ENCODE measurements around the gene MIP.
A peak's percentile ranks its signal among the peaks of the same experiment; 100 is the strongest.

Gene MIP

GRCh38 chr12:56474389-56474788, 19.9 kb upstream of the MIP start:
- Histone ChIP-seq H3K56ac (ENCODE audit: low read length) (no peak overlapping the region), H3K23ac (ENCODE audit: low read length) (no peak overlapping the region), H2BK15ac (replicated peaks; ENCODE audit: low read depth) (no peak overlapping the region), H2BK120ac (ENCODE audit: low read depth, low read length) (no peak overlapping the region), H3K27me3 (ENCODE audit: insufficient read depth, low read length, poor library complexity) (no peaks in the 10 kb centered on the region), H3K79me1 (ENCODE audit: low read length) (peaks cover 7% of the 10 kb centered on the region), H3K36me3 (ENCODE audit: control insufficient read depth, insufficient read depth, low read length) (no peaks in the 10 kb centered on the region), H3K4me1 (ENCODE audit: control insufficient read depth, low read depth, low read length) (peaks cover 2% of the 10 kb centered on the region), H3K4me3 (ENCODE audit: low read length) (no peak overlapping the region), H2AK5ac (ENCODE audit: low read length) (no peak overlapping the region), H3K18ac (ENCODE audit: low read length) (no peak overlapping the region), H2BK5ac (ENCODE audit: low read length) (no peak overlapping the region), H3K27ac (ENCODE audit: low read depth, low read length) (no peak overlapping the region), H4K5ac (ENCODE audit: low read length) (no peak overlapping the region), H3K4ac (ENCODE audit: low read depth, low read length) (no peak overlapping the region), H3K9ac (ENCODE audit: low read length) (no peak overlapping the region), H3K79me2 (ENCODE audit: control insufficient read depth, insufficient read depth, low read length) (peaks cover 5% of the 10 kb centered on the region), H4K8ac (ENCODE audit: low read depth, low read length) (no peak overlapping the region), H3K4me2 (ENCODE audit: low read length) (no peak overlapping the region)
- no CpG with 5 or more reads among the region's 9 CpGs for WGBS (ENCODE audit: extremely low coverage, insufficient coverage, low lambda C conversion rate)
- no peak for DNase-seq

GRCh38 chr12:56469007-56469930, 14.8 kb upstream of the MIP start:
- H4K5ac ChIP-seq (ENCODE audit: low read length): peak overlapping the region; percentile 94
- peak overlapping the region; percentile 94 for H3K4me2 ChIP-seq (ENCODE audit: low read length)
- no CpG with 5 or more reads among the region's 19 CpGs for WGBS (ENCODE audit: extremely low coverage, insufficient coverage, low lambda C conversion rate)
- peak overlapping the region; percentile 91 for H3K56ac ChIP-seq (ENCODE audit: low read length)
- H4K8ac ChIP-seq (ENCODE audit: low read depth, low read length): peak overlapping the region; percentile 95
- peak overlapping the region; percentile 50 for H3K23ac ChIP-seq (ENCODE audit: low read length)
- H3K27ac ChIP-seq (ENCODE audit: low read depth, low read length): no peak overlapping the region
- H2BK120ac ChIP-seq (ENCODE audit: low read depth, low read length): no peak overlapping the region
- no peaks in the 10 kb centered on the region for H3K36me3 ChIP-seq (ENCODE audit: control insufficient read depth, insufficient read depth, low read length)
- no peak overlapping the region for H2BK15ac ChIP-seq (replicated peaks; ENCODE audit: low read depth)
- peaks cover 13% of the 10 kb centered on the region for H3K79me2 ChIP-seq (ENCODE audit: control insufficient read depth, insufficient read depth, low read length)
- H3K4me3 ChIP-seq (ENCODE audit: low read length): peak overlapping the region; percentile 88
- H3K18ac ChIP-seq (ENCODE audit: low read length): peak overlapping the region; percentile 71
- peaks cover 5% of the 10 kb centered on the region for H3K4me1 ChIP-seq (ENCODE audit: control insufficient read depth, low read depth, low read length)
- no peak for DNase-seq
- no peaks in the 10 kb centered on the region for H3K27me3 ChIP-seq (ENCODE audit: insufficient read depth, low read length, poor library complexity)
- peak overlapping the region; percentile 89 for H2AK5ac ChIP-seq (ENCODE audit: low read length)
- H3K9ac ChIP-seq (ENCODE audit: low read length): peak overlapping the region; percentile 97
- H3K4ac ChIP-seq (ENCODE audit: low read depth, low read length): peak overlapping the region; percentile 98
- H2BK5ac ChIP-seq (ENCODE audit: low read length): no peak overlapping the region
- H3K79me1 ChIP-seq (ENCODE audit: low read length): peaks cover 13% of the 10 kb centered on the region

GRCh38 chr12:56468216-56469006, 14.0 kb upstream of the MIP start, which contains the start of gene SPRYD4:
Gene SPRYD4, plus strand, starts transcription at chr12:56468578. Its CDS starts 14 bp downstream, at chr12:56468592.
- H2BK5ac ChIP-seq (ENCODE audit: low read length): peak within 1 kb of the TSS; percentile 59
- H3K36me3 ChIP-seq (ENCODE audit: control insufficient read depth, insufficient read depth, low read length): no peaks in the 10 kb centered on the region
- H4K5ac ChIP-seq (ENCODE audit: low read length): peak within 1 kb of the TSS; percentile 94
- H3K27me3 ChIP-seq (ENCODE audit: insufficient read depth, low read length, poor library complexity): no peaks in the 10 kb centered on the region
- no peak within 1 kb of the TSS for H2BK120ac ChIP-seq (ENCODE audit: low read depth, low read length)
- H3K4me1 ChIP-seq (ENCODE audit: control insufficient read depth, low read depth, low read length): peaks cover 5% of the 10 kb centered on the region
- H3K4me2 ChIP-seq (ENCODE audit: low read length): peak within 1 kb of the TSS; percentile 94
- peak within 1 kb of the TSS; percentile 88 for H3K4me3 ChIP-seq (ENCODE audit: low read length)
- peaks cover 13% of the 10 kb centered on the region for H3K79me2 ChIP-seq (ENCODE audit: control insufficient read depth, insufficient read depth, low read length)
- H3K18ac ChIP-seq (ENCODE audit: low read length): peak within 1 kb of the TSS; percentile 71
- no CpG with 5 or more reads among the region's 43 CpGs for WGBS (ENCODE audit: extremely low coverage, insufficient coverage, low lambda C conversion rate)
- H2AK5ac ChIP-seq (ENCODE audit: low read length): peak within 1 kb of the TSS; percentile 89
- peak within 1 kb of the TSS; percentile 98 for H3K4ac ChIP-seq (ENCODE audit: low read depth, low read length)
- H3K23ac ChIP-seq (ENCODE audit: low read length): peak within 1 kb of the TSS; percentile 50
- peak within 1 kb of the TSS; percentile 56 for H3K27ac ChIP-seq (ENCODE audit: low read depth, low read length)
- peaks cover 13% of the 10 kb centered on the region for H3K79me1 ChIP-seq (ENCODE audit: low read length)
- no peak within 1 kb of the TSS for H2BK15ac ChIP-seq (replicated peaks; ENCODE audit: low read depth)
- peak within 1 kb of the TSS; percentile 91 for H3K56ac ChIP-seq (ENCODE audit: low read length)
- H4K8ac ChIP-seq (ENCODE audit: low read depth, low read length): peak within 1 kb of the TSS; percentile 95
- DNase-seq: peak; percentile 95
- peak within 1 kb of the TSS; percentile 97 for H3K9ac ChIP-seq (ENCODE audit: low read length)

- Histone ChIP-seq H3K79me2 (ENCODE audit: control insufficient read depth, insufficient read depth, low read length) (no peaks in the 10 kb centered on the region), H3K4me1 (ENCODE audit: control insufficient read depth, low read depth, low read length) (no peaks in the 10 kb centered on the region), H3K23ac (ENCODE audit: low read length) (no peak overlapping the region), H3K4me3 (ENCODE audit: low read length) (no peak overlapping the region), H3K4ac (ENCODE audit: low read depth, low read length) (no peak overlapping the region), H2BK15ac (replicated peaks; ENCODE audit: low read depth) (no peak overlapping the region), H3K4me2 (ENCODE audit: low read length) (no peak overlapping the region), H3K27ac (ENCODE audit: low read depth, low read length) (no peak overlapping the region), H3K9ac (ENCODE audit: low read length) (no peak overlapping the region), H2AK5ac (ENCODE audit: low read length) (no peak overlapping the region), H3K79me1 (ENCODE audit: low read length) (no peaks in the 10 kb centered on the region), H2BK5ac (ENCODE audit: low read length) (no peak overlapping the region), H4K5ac (ENCODE audit: low read length) (no peak overlapping the region), H3K36me3 (ENCODE audit: control insufficient read depth, insufficient read depth, low read length) (no peaks in the 10 kb centered on the region), H2BK120ac (ENCODE audit: low read depth, low read length) (no peak overlapping the region), H4K8ac (ENCODE audit: low read depth, low read length) (no peak overlapping the region), H3K18ac (ENCODE audit: low read length) (no peak overlapping the region), H3K56ac (ENCODE audit: low read length) (no peak overlapping the region), H3K27me3 (ENCODE audit: insufficient read depth, low read length, poor library complexity) (no peaks in the 10 kb centered on the region)
- DNase-seq: no peak
Observed at GRCh38 chr12:56462565-56462964, 8.1 kb upstream of the MIP start.

- WGBS (ENCODE audit: extremely low coverage, insufficient coverage, low lambda C conversion rate): no CpG with 5 or more reads among the region's 11 CpGs
- H3K79me2 ChIP-seq (ENCODE audit: control insufficient read depth, insufficient read depth, low read length): no peaks in the 10 kb centered on the region
- H3K79me1 ChIP-seq (ENCODE audit: low read length): no peaks in the 10 kb centered on the region
- no peak overlapping the region for H3K18ac ChIP-seq (ENCODE audit: low read length)
- no peaks in the 10 kb centered on the region for H3K4me1 ChIP-seq (ENCODE audit: control insufficient read depth, low read depth, low read length)
- no peak overlapping the region for H2BK5ac ChIP-seq (ENCODE audit: low read length)
- H3K27me3 ChIP-seq (ENCODE audit: insufficient read depth, low read length, poor library complexity): no peaks in the 10 kb centered on the region
- no peak overlapping the region for H4K5ac ChIP-seq (ENCODE audit: low read length)
- no peak overlapping the region for H3K4me3 ChIP-seq (ENCODE audit: low read length)
- H3K9ac ChIP-seq (ENCODE audit: low read length): no peak overlapping the region
- no peak overlapping the region for H3K56ac ChIP-seq (ENCODE audit: low read length)
- H3K4ac ChIP-seq (ENCODE audit: low read depth, low read length): peak overlapping the region; percentile 37
- H3K4me2 ChIP-seq (ENCODE audit: low read length): no peak overlapping the region
- no peak overlapping the region for H2BK120ac ChIP-seq (ENCODE audit: low read depth, low read length)
- no peak overlapping the region for H2BK15ac ChIP-seq (replicated peaks; ENCODE audit: low read depth)
- H3K23ac ChIP-seq (ENCODE audit: low read length): no peak overlapping the region
- no peak overlapping the region for H2AK5ac ChIP-seq (ENCODE audit: low read length)
- DNase-seq: no peak
- no peak overlapping the region for H3K27ac ChIP-seq (ENCODE audit: low read depth, low read length)
- H3K36me3 ChIP-seq (ENCODE audit: control insufficient read depth, insufficient read depth, low read length): no peaks in the 10 kb centered on the region
- H4K8ac ChIP-seq (ENCODE audit: low read depth, low read length): no peak overlapping the region
Observed at GRCh38 chr12:56461235-56462159, 7.0 kb upstream of the MIP start.

All from mesendoderm (in vitro differentiated cells).